PC-9 (cell line): Measurements from ENCODE around the gene SLC26A2. TPM values are rescaled to one million over a fixed set of nuclear protein-coding genes. Genes with fewer than 3 reads are reported as not detected.

Experiments used
- BruUV-seq: library from RNA; stranded (reverse); fragments of 400-500 nt; replicated peaks from 2 replicates; lab custom pipeline; 2021; lab: Mats Ljungman, UMichigan
- CTCF ChIA-PET: fragments of 300-600 bp; sonication (Branson Sonifier 250); formaldehyde crosslinking; loops from one replicate; lab custom pipeline; 2022; ENCODE audit warnings: antibody characterized with exemption; lab: Charles Lee
- POLR2A ChIA-PET: fragments of 300-600 bp; sonication (Branson Sonifier 250); formaldehyde crosslinking; loops from one replicate; lab custom pipeline; 2022; ENCODE audit warnings: antibody characterized with exemption; ENCODE audit not compliant: unreplicated experiment; lab: Charles Lee
- DNase-seq, 2 experiments: peaks; one replicate each; pipeline versions ENCODE4 v3.0.0 to v3.0.0-alpha.2; 2015 to 2022; ENCODE audit warnings: mixed read lengths in 1 of 2
- H2AFZ ChIP-seq: fragments of 200-600 bp; sonication (generic); 2 replicates; pipeline ENCODE4 v1.8.1; 2017; ENCODE audit warnings: antibody characterized with exemption
- H3F3A ChIP-seq: fragments of 200-600 bp; sonication (generic); 2 replicates; pipeline ENCODE4 v1.8.1; 2017; ENCODE audit warnings: antibody characterized with exemption, mild to moderate bottlenecking, low read depth; ENCODE audit not compliant: insufficient read depth
- H3K27ac ChIP-seq: fragments of 200-600 bp; sonication (generic); 2 replicates; pipeline ENCODE4 v1.6.1; 2016; ENCODE audit warnings: mixed run types
- H3K27me3 ChIP-seq: fragments of 200-600 bp; sonication (generic); 2 replicates; pipeline ENCODE4 v1.6.1; 2016; ENCODE audit warnings: low read depth, mixed run types; ENCODE audit not compliant: insufficient read depth
- H3K36me3 ChIP-seq: fragments of 200-600 bp; sonication (generic); 2 replicates; pipeline ENCODE4 v1.6.1; 2016; ENCODE audit warnings: low read depth, mixed run types
- H3K4me1 ChIP-seq: fragments of 200-600 bp; sonication (generic); replicated peaks from 2 replicates; pipeline ENCODE4 v1.6.1; 2016; ENCODE audit warnings: mixed run types; ENCODE audit not compliant: insufficient read depth
- H3K4me2 ChIP-seq: fragments of 200-600 bp; sonication (generic); 2 replicates; pipeline ENCODE4 v1.6.1; 2017; ENCODE audit warnings: mixed run types
- H3K4me3 ChIP-seq: fragments of 200-600 bp; sonication (generic); 2 replicates; pipeline ENCODE4 v1.6.1; 2016; ENCODE audit warnings: mixed run types
- H3K79me2 ChIP-seq: fragments of 200-600 bp; sonication (generic); 2 replicates; pipeline ENCODE4 v1.6.1; 2017; ENCODE audit warnings: low read depth, mixed run types
- H3K9me2 ChIP-seq: fragments of 200-600 bp; sonication (generic); 2 replicates; pipeline ENCODE4 v1.8.1; 2017; ENCODE audit warnings: mild to moderate bottlenecking; ENCODE audit not compliant: insufficient read depth
- H3K9me3 ChIP-seq: fragments of 200-600 bp; sonication (generic); 2 replicates; pipeline ENCODE4 v1.8.1; 2016; ENCODE audit warnings: low read depth; ENCODE audit not compliant: insufficient read depth
- H4K20me1 ChIP-seq: fragments of 200-600 bp; sonication (generic); 2 replicates; pipeline ENCODE4 v1.8.1; 2017; ENCODE audit not compliant: insufficient read depth
- EZH2 ChIP-seq: fragments of 200-600 bp; sonication (generic); IDR thresholded peaks from 2 replicates; pipeline ENCODE4 v1.8.0; 2017; ENCODE audit warnings: antibody characterized with exemption, low read depth
- intact Hi-C: fragments of 100-400 bp; cut with micrococcal nuclease; formaldehyde crosslinking; loops from one replicate; pipeline ENCODE4 v1.10.0; 2022; ENCODE audit not compliant: unreplicated experiment
- total RNA-seq: library from RNA; stranded (reverse); gene quantifications from 2 replicates; pipeline ENCODE4 v1.2.3, GENCODE V29; 2021
- TF ChIP-seq, protein P1 (sequence below): fragments of 200-600 bp; sonication (generic); conservative IDR thresholded peaks from 2 replicates; pipeline ENCODE4 v1.6.1; 2017; ENCODE audit warnings: mixed run types, antibody characterized with exemption, mild to moderate bottlenecking, moderate library complexity

Gene SLC26A2
- total RNA-seq, 1 experiment from 2014 or later: 13.5 TPM

DNA sequence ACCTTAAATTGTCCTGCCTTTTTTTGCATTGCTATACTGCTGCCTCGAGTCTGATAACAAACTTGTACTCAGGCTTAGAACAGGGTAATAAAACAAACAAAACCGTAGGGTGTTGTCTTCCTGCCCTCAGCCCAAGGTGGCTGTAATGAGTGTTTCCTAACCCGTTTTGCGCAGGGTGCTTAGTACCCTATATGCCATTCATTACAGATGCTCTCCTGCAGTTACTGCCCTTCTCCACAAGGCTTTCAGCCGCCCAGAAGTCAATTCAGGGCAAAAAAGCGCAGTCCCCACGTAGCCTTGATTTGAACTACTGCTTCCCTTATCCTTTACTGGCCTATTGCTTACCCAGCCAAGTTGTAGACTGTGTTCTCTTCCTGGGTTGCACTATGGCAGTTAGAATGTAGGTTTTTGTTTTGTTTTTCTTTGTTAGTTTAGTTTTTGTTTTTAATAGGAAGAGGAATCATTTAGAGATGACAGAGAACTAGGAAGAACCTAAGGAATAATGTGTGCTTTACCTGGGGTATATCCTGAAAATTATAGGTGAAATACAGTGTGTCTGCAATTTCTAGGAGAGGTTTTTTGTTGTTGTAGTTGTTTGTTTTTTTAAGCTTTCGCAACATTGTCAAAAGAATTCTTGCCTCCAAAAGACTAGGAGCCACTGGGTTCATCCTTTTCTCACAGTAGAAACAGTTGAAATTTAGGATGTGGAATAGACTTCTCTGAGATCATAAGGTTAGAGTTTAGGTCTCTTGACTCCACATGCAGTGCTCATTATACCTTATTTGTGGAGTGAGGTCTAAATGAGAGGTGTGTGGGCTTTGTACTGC, 41.3 kb downstream of the SLC26A2 start:
- Histone ChIP-seq H3K27me3 (no peaks in the 10 kb centered on the region), H3K9me2 (no peaks in the 10 kb centered on the region), H3K4me2 (peak overlapping the region; percentile 97), H3K4me1 (peaks cover 25% of the 10 kb centered on the region), H3K79me2 (peaks cover 62% of the 10 kb centered on the region), H3K27ac (peak overlapping the region; percentile 86; the same call in 1 of the 2 replicates), H3K36me3 (0 out of 2 replicates have a peak, but pooled peaks cover 8% of the 10 kb centered on the region), H4K20me1 (peaks cover 26% of the 10 kb centered on the region), H3K4me3 (peak overlapping the region; percentile 92), H2AFZ (peak overlapping the region; percentile 81; the same call in 1 of the 2 replicates), H3F3A (peaks cover 15% of the 10 kb centered on the region), H3K9me3 (no peaks in the 10 kb centered on the region)
- ChIA-PET CTCF (interaction anchor here (0.5 kb wide), 1 partner anchor 438 kb away, joined by 6 read pairs; no protein-coding TSS in a partner anchor), POLR2A (interaction anchor here (0.7 kb wide), 1 partner anchor 20 kb away, joined by 3 read pairs; no protein-coding TSS in a partner anchor)
- TSS peak; percentile 41 for BruUV-seq
- intact Hi-C loops: loop anchor here (1.0 to 10.0 kb wide), 5 partner anchors 111 to 433 kb away; no protein-coding TSS in a partner anchor
- DNase-seq: peak; percentile 47 to 57
- TF ChIP-seq, protein P1, sequence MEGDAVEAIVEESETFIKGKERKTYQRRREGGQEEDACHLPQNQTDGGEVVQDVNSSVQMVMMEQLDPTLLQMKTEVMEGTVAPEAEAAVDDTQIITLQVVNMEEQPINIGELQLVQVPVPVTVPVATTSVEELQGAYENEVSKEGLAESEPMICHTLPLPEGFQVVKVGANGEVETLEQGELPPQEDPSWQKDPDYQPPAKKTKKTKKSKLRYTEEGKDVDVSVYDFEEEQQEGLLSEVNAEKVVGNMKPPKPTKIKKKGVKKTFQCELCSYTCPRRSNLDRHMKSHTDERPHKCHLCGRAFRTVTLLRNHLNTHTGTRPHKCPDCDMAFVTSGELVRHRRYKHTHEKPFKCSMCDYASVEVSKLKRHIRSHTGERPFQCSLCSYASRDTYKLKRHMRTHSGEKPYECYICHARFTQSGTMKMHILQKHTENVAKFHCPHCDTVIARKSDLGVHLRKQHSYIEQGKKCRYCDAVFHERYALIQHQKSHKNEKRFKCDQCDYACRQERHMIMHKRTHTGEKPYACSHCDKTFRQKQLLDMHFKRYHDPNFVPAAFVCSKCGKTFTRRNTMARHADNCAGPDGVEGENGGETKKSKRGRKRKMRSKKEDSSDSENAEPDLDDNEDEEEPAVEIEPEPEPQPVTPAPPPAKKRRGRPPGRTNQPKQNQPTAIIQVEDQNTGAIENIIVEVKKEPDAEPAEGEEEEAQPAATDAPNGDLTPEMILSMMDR: peak; percentile 74
- TF ChIP-seq EZH2: no peak

DNA sequence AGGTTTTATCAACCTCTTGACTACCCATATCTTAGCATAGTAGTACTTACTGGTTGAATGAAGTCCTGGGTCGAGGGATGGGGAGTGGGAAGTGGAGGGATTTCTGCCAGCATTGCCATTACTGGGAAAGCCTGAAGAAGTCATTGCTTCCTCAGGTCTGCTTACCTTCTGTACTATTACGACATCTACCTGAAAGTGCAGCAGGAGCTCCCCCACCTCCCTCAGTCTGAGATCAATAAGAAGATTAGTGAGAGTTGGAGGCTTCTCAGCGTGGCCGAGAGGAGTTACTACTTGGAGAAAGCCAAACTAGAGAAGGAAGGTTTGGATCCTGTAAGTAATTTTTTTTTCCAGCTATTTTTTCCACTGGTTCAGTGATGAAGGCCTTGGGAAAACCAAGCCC, 45.8 kb downstream of the SLC26A2 start:
- POLR2A ChIA-PET: no interaction called here
- Histone ChIP-seq H3K9me3 (no peaks in the 10 kb centered on the region), H3K79me2 (peaks cover 61% of the 10 kb centered on the region), H3K4me2 (no peak overlapping the region), H2AFZ (no peak overlapping the region), H3K36me3 (peaks cover 25% of the 10 kb centered on the region), H3K9me2 (no peaks in the 10 kb centered on the region), H4K20me1 (peaks cover 39% of the 10 kb centered on the region), H3K27me3 (no peaks in the 10 kb centered on the region), H3K27ac (no peak overlapping the region), H3K4me3 (no peak overlapping the region), H3K4me1 (peaks cover 18% of the 10 kb centered on the region), H3F3A (0 out of 2 replicates have a peak, but pooled peaks cover 7% of the 10 kb centered on the region)
- intact Hi-C loops: loop anchor here (10.0 kb wide), 2 partner anchors 262 to 428 kb away; no protein-coding TSS in a partner anchor
- CTCF ChIA-PET: interaction anchor here (0.5 kb wide), 1 partner anchor 989 kb away, joined by 9 read pairs; no protein-coding TSS in a partner anchor
- BruUV-seq: no TSS peak
- TF ChIP-seq, protein P1: no peak
- no peak for TF ChIP-seq EZH2
- no peak for DNase-seq

DNA sequence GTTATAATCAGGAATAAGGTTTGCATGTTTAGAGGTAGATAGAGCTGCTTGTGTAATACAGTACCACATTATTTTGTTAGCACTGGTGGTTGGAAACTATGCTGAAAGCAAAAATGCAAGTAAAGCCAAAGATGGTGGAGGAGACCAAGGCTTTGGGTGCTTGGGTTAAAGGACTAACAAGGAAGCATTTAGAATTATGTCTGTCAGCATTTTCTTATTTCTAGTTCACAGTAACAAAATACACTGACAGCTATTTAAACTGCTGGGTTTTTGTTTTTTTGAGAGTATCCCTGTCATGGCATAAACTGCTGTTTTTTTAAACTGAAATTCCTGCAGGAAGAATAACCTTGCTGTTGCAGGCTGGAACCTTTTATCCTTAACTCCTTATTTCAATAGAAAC, 46.5 kb downstream of the SLC26A2 start:
- Histone ChIP-seq H3K4me1 (peaks cover 12% of the 10 kb centered on the region), H3K4me3 (no peak overlapping the region), H3K36me3 (peaks cover 28% of the 10 kb centered on the region), H3K9me3 (no peaks in the 10 kb centered on the region), H4K20me1 (peaks cover 36% of the 10 kb centered on the region), H2AFZ (no peak overlapping the region), H3K27ac (no peak overlapping the region), H3K79me2 (peaks cover 54% of the 10 kb centered on the region), H3K9me2 (no peaks in the 10 kb centered on the region), H3K4me2 (no peak overlapping the region), H3F3A (0 out of 2 replicates have a peak, but pooled peaks cover 7% of the 10 kb centered on the region), H3K27me3 (no peaks in the 10 kb centered on the region)
- intact Hi-C loops: loop anchor here (10.0 kb wide), 2 partner anchors 262 to 428 kb away; no protein-coding TSS in a partner anchor
- CTCF ChIA-PET: no interaction called here
- no peak for DNase-seq
- no TSS peak for BruUV-seq
- TF ChIP-seq EZH2: no peak
- TF ChIP-seq, protein P1: no peak
- POLR2A ChIA-PET: interaction anchor here (0.7 kb wide), 1 partner anchor 39 kb away, joined by 4 read pairs; no protein-coding TSS in a partner anchor
